HG03045 (cell line): ENCODE results near the gene MAP1B.
"Not testable (repeated sequence)": the region's sequence is repeated elsewhere in the genome, so short reads cannot be mapped to it uniquely, and the experiment has no call there.

Experiments used
- ATAC-seq: cut with Tn5 transposase; IDR thresholded peaks from one replicate; pipeline ENCODE4 v1.9.1; 2021; ENCODE audit warnings: mild to moderate bottlenecking, moderate library complexity; ENCODE audit not compliant: unreplicated experiment

Gene MAP1B

DNA sequence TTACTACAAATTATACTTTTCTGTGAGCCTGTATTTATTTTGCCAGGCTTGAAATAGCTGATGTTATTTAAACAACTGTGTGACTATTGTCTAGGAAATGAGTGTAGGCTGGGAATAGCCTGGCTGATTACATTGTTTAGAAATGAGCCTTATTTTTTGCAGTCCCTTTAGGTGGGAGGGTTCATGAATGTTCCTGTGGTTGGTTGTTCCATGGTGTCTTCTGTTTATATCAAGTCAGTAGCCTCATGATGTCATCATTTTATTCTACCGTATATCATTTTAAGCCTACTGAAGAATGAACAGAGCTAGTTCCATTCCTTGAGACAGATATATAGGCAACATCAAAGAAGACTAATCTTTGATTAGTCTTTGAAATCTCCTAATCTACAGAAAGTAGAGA lies 53.1 kb downstream of the MAP1B start:
- ATAC-seq, result no peak

DNA sequence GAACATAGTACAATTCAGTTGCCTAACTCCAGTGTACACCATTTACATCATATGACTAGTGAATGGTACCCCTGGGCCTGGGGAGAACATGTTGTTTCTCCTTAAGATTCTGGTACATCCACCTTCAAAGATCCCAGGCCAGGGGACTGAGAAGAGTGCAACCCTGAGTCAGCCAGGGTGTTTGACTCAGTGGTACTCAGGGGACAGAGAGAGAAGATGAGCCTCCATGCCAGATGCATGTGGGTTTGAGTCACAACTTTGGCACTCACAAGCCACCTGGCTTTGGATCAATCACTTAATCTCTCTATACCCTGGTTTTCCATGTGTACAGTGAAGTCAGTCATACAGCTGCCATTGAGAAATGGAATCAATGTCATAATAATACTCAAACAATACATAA lies 53.7 kb downstream of the MAP1B start:
- ATAC-seq, result no peak

DNA sequence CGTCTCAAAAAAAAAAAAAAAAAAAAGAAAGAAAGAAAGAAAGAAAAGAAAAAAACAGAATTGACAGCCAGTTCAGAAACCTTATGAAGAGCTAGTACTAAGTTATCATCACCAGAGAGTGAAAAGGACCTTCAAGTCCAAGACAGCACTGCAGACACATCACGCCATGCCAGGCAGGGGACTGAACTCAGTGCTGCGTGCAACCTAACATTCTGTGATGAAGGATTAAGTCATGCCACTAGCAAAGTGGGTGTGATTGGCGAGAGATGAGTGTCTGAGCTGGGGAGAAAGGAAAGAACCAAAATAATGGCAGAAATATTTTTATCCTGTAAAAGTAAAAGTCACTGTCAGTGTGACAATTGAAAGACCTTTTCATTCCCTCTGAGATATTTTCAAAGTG lies 54.7 kb downstream of the MAP1B start:
- ATAC-seq, result no peak

DNA sequence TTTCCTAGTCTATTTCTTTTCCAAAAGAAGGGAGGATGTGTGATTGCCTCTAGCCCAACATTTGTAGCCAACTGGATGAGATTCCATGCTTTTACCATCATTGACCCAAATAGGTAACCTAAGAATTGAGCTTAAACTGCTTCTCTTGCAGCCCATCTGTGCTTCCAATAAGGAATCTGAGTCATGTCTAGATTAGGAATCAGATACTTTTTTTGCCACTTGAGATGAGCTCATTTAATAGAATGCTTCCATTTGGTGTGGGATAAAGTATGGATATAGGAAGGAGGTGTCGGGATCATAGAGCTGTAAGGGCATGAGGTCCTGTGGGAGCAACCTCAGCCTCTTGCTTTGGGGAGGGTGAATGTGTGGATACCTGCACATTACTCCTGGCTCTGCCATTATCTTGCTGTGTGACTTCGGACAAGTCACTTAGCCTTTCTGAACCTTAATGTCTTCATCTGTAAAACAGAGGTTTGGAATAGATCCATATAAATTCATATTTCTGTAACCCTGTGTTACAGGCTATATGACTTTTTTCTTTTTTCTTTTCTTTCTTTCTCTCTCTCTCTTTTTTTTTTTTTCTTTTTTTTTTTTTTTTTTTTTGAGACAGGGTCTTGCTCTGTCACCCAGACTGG lies 56.2 kb downstream of the MAP1B start:
- ATAC-seq, result no peak

DNA sequence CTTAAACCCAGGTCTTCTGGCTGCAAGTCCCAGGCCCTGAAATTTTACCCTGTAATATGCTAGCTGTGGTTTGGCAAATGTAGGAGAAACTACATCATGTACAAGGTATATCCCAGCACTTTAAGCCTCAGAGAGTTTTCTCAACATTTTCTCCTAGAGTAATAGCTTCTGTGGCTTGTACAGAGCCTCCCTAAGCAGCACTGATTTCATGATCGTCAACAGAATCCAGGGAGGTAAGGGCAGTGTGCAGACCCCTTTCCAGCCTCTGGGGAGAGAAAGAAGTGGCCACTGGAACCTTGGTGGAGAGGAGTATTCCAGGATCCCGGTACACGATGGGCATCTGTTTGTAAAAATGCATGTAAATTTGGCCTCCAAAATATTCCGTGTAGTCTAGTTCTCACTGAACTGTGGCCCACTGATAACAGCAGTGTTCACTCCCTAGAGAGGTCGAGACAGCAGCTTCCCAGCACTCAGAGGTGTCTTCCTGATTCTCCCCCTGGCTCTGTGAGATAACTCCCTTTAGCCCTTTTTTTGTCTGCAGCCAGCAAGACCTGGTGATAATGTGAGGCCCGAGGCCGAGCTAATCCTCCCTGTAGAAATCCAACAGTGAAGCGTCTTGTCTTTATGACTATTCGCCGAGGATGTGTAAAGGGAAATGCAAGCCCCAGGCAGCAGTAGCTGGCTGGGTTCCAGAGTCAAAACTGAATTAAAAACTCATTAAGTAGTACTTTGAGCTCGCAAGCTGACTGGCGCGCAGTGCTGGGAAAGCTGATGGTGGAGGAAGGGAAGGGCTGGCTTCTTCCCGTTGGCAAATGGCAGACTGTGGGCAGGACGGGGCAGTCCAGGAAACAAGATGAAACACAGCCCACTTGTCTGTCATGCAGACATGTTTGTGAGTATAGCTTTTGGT lies 59.0 kb downstream of the MAP1B start:
- ATAC-seq, result no peak

DNA sequence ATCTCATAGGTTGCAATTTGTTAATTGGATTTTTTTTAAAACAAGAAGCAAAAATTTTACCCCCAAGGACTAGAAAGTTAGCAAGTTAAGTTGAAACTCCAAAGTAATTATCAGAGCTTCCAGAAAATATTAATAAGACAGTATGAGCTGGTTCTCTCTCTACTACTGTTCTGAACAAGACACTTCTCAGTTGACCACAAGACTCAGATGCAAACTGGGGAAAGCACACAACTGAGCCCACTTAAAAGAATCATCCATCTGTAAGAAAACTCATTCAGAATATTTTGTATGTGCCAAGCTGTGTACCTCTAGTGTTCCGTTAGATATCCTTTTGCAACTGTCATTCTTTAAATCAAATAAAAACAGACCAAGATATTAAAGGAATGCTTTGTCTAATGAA lies 60.0 kb downstream of the MAP1B start:
- ATAC-seq, result no peak

DNA sequence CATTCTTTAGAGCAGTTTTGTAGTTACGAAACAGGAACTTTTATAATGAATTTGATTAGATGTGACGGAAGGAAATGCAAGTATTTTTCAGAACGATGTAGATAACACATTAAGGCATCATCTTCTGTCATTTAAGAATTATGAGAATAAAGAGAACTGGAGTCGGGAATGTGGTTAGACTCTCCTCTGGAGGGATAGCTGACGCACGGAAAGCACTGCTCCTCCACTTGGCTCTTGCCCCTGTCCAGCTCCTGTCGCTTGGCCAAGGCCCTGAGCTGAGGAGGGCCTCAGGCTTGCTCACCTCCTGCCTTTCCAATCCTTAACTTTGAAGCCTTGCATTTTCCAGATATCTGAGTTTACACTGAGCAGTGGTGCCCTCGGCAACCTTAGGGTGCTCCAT lies 60.5 kb downstream of the MAP1B start:
- ATAC-seq, result no peak

DNA sequence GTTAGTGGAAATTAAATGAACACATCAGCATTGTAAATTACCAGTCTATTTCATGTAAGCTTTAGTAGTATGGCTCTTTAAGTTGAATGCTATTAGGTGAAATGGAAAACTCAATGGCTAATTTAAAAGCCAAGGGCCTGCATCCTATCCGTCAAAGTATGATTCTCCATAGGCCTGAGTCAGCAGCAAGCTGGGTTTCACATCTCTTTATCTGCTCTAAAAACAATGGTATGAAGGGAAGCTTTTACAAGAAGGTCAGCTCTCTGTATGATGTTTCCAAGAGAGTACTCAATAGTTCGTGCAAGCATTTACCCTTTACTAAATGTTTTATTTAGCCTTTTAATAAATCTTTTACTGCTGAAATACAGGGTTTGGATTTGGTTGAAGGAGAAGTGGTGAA lies 62.8 kb downstream of the MAP1B start:
- ATAC-seq, result no peak

DNA sequence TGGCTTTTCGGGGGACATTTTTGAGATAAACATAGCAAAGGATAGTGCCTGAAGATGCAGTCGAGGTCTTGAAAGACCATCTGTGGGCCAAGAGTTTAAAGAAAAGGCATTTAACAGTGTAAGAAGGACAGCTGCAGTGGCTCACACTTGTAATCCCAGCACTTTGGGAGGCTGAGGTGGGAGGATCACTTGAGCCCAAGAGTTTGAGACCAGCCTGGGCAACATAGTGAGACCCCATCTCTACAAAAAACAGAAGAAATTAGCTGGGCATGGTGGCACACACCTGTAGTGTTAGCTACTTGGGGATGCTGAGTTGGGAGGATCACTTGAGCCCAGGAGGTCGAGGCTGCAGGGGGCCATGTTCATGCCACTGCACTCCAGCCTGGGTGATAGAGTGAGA lies 63.9 kb downstream of the MAP1B start:
- ATAC-seq, result not testable (repeated sequence)

DNA sequence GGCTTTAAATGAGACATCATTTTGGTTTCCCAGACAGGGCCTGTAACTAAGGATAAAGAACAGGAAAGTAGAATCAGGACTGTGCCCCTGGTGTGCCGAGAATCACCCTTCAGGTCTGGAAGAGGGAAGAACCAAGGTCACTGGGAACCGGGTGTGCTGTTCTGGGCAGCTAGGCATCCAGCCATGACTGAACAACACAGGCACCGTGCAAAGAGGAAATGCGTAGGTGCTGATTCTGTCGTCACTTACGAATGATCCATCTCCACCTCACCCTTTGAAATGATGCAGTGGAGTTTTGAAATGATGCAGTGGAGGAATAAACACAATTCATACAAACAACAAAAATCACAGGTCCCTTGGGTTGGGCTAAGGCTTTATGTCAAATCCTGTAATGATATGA lies 64.4 kb downstream of the MAP1B start:
- no peak for ATAC-seq

DNA sequence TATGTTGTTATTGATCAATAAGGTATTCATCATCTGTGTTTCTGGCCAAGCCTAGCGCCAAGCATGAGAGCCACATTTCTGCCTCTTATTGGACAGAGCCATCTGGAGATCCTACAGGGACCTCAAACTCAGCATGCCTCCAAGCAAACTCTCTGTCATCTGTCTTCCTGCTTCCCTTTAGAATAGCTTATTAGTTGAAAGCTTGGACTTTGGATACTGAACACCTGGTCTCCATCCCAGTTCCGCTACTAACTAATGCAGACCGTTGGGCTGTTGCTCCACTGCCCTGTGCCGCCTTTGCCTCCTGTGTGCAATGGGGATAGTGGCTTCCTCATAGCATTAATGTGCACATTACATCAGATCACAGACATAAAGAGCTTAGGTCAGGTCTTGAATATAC lies 65.5 kb downstream of the MAP1B start:
- ATAC-seq, result no peak

DNA sequence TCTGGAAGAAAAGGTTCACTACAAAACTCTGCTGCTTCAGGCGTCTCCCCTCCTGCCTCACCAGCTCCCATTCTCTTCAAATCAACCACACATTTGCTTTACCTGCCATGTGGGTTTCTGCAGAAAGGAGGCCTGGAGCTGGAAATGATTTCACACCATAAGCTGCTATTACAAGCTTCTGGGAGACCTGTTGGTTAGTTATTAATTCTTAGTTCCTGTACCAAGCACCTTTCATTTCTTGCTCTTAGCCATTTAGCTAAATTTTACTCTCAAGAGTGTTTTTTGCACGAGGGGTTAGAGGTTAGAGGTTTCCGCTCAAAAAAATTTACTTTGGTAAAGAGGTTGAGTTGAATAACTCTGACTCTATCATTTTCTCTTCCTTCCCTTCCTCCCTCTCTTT lies 70.3 kb downstream of the MAP1B start:
- no peak for ATAC-seq

DNA sequence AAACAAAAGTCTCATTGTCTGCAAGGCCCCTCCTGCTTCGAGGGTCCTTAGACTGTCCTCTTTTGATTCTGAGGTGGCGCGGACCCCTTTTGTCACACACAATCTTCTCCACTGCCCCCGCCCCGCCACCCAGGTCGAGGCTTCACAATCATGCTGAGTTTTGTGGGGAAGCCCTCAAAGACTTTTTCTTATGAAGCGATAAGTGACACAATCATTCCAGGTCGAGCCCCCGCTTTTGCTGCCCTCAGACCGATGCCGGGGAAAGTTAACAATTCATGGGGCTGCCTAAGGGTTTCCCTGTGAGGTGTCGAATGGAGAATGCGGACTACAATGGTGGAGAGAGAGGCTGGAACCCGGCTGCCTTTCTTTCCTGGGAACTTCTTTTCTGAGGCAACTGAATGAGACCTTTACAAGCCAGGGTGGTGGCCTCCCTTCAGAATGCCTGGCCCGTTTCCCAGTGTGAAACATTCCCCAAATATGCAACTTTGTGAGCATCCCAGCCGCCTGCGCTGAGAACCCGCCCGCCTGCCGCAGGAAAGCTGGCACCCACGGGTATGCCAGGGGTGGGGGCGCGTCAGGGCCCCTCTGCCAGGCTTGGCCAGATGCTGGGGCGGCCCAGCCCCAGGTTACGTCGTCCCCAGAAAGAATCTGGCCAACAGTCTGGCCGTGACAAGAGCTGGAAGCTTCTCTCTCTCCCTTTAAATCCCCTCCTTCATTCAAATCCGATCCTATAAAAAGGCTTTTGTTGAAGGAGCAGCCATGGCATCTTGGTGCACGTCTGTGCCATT lies 71.9 kb downstream of the MAP1B start:
- no peak for ATAC-seq

DNA sequence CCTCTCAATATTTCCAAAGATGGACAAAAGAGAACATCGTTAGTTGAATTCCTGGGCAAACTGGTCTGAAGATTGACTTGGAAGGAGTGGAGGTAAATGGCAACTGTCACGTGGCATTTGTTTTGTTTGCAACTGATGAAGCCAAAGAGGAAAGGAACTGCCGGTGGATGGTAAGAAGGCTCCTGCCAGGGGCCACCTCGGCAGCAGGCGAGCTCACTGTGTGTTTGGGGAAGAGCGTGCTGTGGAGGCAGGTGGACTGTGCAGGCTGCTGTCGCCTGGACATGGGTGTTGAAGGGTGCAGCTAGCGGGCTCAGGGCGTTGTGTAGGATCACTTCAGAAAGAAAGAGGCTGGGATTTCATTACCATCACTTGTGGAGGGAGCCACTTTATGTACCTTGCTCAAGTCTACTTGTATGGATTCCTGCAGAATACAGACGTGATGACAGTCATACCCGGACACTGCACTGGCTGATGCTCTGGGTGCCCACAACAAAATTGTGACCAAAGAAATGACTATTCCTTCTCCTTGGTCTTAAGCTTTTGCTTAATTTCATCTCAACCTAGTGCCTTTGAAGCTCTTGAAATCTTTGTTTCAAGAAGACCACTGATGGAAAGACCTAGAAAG lies 72.7 kb downstream of the MAP1B start:
- no peak for ATAC-seq

DNA sequence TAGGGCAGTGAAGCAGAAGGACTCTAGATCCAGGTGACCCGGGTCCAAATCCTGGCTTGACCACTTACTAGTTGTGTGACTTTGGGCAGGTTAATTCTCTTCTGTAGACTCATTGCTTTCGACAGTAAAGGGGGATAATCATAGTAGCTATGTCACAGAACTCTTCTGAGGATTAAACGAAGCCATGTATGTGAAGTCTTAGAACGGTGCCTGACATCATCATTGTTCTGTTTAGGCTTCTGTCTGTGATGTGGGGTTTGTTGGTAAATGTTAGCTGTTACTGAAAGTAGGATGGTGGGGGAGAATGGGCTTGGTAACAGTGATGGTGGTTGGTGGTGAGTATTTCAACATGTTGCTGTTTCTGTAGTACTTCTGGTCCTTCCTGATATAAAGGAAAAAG lies 73.7 kb downstream of the MAP1B start:
- no peak for ATAC-seq

DNA sequence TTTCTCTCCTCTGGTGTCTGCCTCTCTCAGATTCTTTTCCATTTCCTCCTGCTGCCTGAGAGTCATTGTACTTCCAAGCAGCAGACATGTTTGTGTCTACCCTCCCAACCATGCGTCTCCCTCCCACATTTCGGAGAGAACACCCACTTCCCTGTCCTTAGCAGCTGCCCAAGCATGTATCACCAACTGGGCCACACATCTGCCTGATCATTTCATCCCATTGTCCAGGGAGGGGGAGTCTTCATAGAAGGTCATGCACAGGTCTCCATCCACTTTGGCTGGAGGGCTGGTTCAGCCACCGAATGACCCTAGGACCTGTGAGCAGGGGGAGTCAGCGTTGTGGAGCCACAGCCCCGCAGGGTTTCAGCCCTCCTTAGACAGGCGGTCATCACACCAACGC lies 75.4 kb downstream of the MAP1B start:
- ATAC-seq, result no peak

DNA sequence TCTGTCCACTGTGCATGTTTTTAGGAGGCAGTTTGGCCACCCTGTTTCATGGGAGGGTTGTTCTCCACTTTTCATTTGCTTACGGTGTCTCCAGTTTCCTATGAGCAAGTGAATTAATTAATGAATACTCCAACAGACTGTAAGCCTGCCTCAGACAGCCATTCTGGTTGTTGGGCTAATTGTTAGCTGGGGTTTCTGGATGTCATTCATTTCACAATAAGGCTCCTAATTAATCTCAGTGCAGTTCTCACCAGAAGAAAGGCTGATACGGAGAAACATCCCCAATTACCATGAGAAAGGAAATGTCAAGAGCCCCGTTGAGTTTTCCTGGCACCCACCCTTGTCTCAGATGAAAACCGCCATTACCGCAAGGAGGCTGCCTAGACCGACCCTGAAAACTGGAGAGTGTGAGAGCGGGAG lies 75.8 kb downstream of the MAP1B start:
- no peak for ATAC-seq

DNA sequence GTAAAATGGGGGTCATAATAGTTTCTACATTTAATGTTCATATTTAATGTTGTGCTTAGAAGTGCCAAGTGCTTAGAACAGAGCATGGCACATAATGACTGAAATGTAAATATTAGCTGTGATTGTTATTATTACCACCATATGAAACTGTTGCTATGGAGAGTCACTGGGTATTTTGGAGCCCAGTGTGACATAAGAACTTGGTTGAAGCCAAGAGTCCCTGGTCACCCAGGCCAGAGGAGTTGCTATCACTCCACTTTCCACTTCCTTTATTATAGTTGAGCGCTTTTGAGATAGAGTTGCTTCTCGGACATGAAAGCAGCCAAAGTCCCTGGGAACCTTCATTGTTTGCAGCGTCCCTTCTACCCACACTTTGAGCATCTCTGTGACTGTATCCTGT lies 77.1 kb downstream of the MAP1B start:
- ATAC-seq, result no peak

DNA sequence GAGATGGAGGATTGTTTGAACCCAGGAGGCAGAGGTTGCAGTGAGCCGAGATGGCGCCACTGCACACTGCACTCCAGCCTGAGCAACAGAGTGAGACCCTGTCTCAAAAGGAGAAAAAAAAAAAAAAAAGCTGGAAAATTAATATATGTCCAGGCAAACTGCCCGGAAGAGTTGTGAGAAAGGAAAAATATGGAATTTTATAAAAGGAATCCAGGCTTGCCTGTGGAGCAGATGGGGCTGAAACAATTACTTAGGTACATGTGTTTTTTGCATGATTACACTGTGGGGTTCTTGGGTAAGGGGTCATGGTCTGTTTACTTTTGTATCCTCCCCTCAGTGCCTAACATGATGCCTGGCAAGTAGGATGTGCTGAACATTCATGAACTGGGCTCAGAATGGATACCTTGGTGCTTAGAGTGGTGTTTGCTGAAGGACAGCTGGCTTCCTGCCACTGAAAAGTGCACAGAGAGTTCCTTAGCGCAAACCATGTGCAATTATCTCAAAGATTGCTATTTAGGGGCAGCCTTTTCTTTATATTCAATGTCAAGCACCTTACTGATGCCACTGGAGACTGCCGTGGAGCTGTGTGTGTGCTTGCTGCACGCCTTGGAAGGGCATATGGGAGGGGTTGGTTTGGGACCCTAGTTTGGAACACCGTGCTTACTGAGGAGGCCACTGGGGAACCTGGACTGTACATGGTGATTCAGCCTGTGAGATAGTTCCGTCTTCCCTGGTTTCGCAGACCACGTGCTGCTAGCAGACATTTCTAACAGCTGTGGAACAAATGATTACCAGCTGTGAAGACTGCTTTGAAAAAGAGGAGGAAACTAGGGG lies 78.4 kb downstream of the MAP1B start:
- ATAC-seq, result no peak

DNA sequence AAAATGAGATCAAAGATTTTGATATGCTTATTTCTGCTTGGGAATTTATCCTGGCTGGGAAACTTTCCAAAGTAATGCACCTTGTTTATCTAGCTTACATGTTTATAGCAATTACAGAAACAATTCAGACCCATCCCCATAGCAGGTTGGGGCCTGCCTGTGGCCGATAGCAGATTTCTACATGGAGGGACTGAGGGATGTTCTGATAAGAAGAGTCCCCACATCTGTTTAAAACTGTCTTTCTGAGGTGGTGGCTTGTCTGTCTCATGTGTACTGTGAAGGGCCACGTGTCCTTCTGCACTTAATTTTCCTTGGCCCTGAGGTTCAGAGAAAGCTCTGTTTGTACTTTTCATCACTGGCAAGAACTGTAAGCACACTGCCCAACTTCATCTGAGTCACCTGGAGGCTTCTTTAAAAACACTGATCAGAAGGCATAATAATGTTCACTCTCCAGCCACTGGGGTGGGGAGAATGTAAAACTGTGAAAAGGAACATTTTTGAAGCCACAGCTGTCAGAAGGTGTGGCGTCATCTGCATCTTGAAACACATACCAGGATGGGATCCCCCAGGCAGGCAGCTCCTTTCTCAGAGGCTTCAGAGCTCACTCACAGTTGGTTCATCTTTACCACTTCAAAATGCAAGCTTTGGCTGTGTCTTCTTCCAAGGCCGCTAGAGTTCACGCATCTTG lies 80.3 kb downstream of the MAP1B start:
- ATAC-seq, result no peak
